GM21528 (cell line): ENCODE measurements around the gene RPTOR.

Experiments used
- ATAC-seq: cut with Tn5 transposase; IDR thresholded peaks from one replicate; pipeline ENCODE4 v1.9.1; 2021; ENCODE audit warnings: mild to moderate bottlenecking, moderate library complexity; ENCODE audit not compliant: unreplicated experiment, low FRiP score

Gene RPTOR

GRCh38 chr17:80773243-80773991 is 228.8 kb downstream of the RPTOR start:
- ATAC-seq = no peak

- no peak for ATAC-seq
Measured at GRCh38 chr17:80774146-80774545, 229.5 kb downstream of the RPTOR start.

- ATAC-seq = no peak
Measured at GRCh38 chr17:80774643-80775281, 230.1 kb downstream of the RPTOR start.

GRCh38 chr17:80775863-80776262 is 231.2 kb downstream of the RPTOR start:
- ATAC-seq = no peak

- no peak for ATAC-seq
Measured at GRCh38 chr17:80777274-80777673, 232.6 kb downstream of the RPTOR start.

- no peak for ATAC-seq
Measured at GRCh38 chr17:80778716-80779115, 234.1 kb downstream of the RPTOR start.

GRCh38 chr17:80779336-80779735 is 234.7 kb downstream of the RPTOR start:
- no peak for ATAC-seq

- no peak for ATAC-seq
Measured at GRCh38 chr17:80779961-80780380, 235.3 kb downstream of the RPTOR start.

- ATAC-seq = no peak
Measured at GRCh38 chr17:80780381-80781198, 236.0 kb downstream of the RPTOR start.

- no peak for ATAC-seq
Measured at GRCh38 chr17:80781211-80781610, 236.6 kb downstream of the RPTOR start.

GRCh38 chr17:80781807-80782277 is 237.2 kb downstream of the RPTOR start:
- ATAC-seq = no peak

GRCh38 chr17:80782536-80783427 is 238.1 kb downstream of the RPTOR start:
- no peak for ATAC-seq

- ATAC-seq = no peak
Measured at GRCh38 chr17:80783486-80783885, 238.8 kb downstream of the RPTOR start.

- ATAC-seq = no peak
Measured at GRCh38 chr17:80783971-80784370, 239.3 kb downstream of the RPTOR start.

GRCh38 chr17:80785477-80786178 is 241.0 kb downstream of the RPTOR start:
- ATAC-seq = no peak

GRCh38 chr17:80786470-80786869 is 241.8 kb downstream of the RPTOR start:
- ATAC-seq = no peak

- no peak for ATAC-seq
Measured at GRCh38 chr17:80786887-80787286, 242.2 kb downstream of the RPTOR start.

- no peak for ATAC-seq
Measured at GRCh38 chr17:80787881-80788280, 243.2 kb downstream of the RPTOR start.

GRCh38 chr17:80789356-80789902 is 244.8 kb downstream of the RPTOR start:
- ATAC-seq = no peak
